Raji (cell line): ENCODE measurements around the gene GGACT.

Source experiments
- POLR2A ChIP-seq: IDR thresholded peaks from 2 replicates; pipeline ENCODE4 v1.6.1; 2011; ENCODE audit warnings: low read depth, low read length, control low read depth; ENCODE audit not compliant: insufficient read depth

The GGACT gene

DNA sequence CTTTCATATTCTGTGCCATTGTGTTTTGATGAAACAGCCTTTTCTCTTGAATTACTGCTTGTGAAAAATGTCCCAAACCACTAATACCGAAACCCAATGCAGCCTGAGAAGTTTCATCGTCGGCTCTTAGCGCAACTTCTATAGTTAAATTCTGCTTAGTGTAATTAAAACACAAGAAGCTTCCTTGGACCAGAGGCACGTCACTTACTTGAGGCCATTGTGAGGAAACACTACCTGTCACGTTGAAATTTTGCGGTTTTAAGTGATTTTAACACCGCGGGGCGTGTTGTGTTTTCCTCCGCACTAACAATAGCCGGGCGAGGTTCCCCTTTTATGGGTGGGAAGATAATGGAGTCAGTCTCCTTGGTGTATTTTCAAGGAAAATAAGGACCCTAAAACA lies 70.9 kb downstream of the GGACT start:
- TF ChIP-seq POLR2A, result no peak

GRCh38 chr13:100517135-100517534 lies 71.5 kb downstream of the GGACT start:
- TF ChIP-seq POLR2A, result no peak

GRCh38 chr13:100515410-100515800 lies 73.2 kb downstream of the GGACT start:
- no peak for TF ChIP-seq POLR2A

- no peak for TF ChIP-seq POLR2A
Measured at GRCh38 chr13:100514788-100515409, 73.7 kb downstream of the GGACT start.

GRCh38 chr13:100513987-100514670 lies 74.5 kb downstream of the GGACT start:
- no peak for TF ChIP-seq POLR2A

- no peak for TF ChIP-seq POLR2A
Measured at GRCh38 chr13:100513171-100513570, 75.4 kb downstream of the GGACT start.

DNA sequence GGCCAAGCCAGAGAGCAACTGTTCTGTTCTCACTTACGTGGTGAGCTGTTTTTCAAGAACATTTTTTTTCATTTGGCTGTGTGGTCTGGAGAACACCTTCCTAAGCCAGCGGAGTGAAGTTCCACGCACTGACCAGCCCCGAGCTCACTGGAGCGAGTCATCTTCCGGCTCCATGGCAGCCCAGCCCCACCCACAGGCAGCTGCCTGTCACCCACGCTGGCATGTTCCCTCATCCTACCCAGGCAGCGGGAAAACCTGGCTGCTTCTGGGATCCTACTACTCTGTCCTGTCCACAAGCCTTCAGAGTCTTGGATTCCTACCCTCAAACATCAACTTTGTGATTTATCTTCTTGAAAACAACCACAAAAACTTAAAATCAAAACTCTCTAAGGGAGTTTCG lies 76.2 kb downstream of the GGACT start:
- TF ChIP-seq POLR2A, result no peak

GRCh38 chr13:100511466-100511865 lies 77.1 kb downstream of the GGACT start:
- TF ChIP-seq POLR2A, result no peak

DNA sequence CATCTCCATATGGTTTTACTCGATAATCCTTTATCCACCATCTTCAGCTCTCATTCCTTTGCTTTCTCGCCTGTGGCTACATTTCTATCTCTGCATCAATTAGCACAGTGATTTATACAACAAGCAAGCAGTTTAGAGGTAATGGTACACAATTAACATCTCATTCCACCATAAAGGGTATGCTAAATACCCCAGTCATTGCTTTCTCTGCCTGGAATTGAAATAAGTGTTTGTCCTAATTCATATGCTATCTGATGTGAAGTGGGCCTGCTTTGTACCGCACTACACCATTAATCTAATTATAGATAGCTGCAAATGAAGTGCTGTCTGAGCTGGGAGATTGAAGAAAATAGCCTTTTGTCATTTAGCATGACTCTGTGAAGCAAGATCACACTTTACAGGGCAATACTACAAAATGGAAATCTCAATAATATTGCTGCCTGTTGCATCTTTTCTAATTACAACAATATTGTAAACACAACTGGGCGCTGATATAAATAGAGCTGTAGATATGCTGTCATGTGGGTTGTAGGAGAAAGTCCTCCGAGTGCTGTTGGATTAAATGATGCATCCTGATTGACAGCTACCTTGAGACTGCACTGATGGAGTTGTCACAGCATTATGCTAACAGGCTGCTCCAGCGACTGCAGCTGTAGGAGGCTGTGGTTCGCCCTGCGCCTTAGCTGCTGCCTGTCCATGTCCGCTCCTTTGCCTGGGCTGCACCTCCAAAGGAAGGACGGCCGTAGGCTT lies 78.2 kb downstream of the GGACT start:
- no peak for TF ChIP-seq POLR2A

GRCh38 chr13:100508996-100509395 lies 79.6 kb downstream of the GGACT start:
- TF ChIP-seq POLR2A, result no peak

DNA sequence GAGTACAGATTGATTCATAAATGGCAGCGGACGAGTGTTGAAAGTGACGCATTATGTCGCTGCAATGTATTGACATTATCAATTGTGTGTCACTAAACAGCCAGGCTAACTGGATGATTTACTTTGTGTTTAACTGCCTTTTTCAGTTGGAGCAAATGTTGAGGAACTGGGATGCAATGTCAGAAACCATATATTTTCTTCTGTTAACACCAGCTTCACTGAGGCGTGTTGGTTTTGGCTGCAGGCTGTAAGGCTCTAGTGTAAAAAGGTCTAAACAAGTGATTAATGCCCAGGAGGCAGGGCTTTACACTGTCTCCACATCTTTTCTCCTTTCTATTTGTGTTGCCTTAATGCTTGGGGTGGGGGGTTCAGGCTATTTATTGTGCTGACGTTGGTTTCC lies 80.1 kb downstream of the GGACT start:
- TF ChIP-seq POLR2A, result no peak

DNA sequence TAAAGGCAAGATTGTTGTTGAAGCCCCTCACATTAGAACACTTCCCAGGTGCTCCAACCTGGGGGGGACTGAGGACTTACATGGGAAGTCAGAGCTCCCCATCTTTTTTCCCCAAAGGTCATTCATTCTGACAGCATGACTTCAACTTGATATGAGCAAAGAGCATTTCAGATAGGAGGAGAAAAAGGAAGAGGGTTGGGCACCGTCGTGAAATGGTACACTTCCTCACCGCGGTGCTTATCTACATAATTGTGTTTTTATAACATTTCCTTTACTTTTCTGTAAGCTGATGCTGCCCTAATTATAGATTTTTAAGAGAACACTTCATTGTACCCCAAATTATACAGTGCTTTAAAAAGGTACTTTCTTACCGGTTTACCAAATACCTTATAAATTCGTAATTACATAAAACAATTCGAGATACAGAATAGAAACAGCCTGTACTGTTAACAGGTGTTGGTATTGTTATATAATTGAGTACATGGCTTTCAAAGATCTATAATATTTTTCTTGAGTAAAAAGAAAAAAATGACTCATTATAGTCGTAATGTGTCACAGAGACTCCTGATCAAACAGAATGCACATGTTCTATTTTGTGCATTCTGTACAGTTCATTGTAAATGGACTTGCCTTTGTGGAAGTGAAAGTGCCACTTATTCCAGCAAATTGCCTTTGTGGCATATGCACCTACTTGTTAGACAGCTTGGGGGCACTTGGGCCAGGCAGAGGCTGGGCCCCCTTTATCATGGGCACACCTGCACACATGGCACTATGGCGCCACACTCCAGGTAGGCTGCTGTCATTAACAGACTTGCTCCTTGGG lies 81.8 kb downstream of the GGACT start:
- no peak for TF ChIP-seq POLR2A

DNA sequence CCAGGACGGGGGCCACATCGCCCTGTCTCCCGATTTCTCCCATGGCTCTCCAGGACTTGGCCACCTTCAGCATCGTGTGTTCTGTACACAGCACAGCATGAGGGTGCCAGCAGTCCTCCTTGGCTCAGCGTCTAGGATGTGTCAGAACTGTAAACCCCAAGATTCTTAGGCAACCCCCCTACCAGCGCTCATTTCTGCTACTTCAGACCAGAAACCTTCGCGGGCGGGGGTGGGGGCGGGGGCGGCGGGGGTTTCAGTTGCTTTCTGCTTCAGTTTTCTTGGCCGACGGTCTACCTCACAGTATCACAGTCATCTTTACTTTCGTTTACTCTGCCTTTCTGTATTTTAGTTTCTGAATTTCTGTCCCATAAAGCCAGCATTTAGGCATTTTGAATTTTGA lies 82.4 kb downstream of the GGACT start:
- no peak for TF ChIP-seq POLR2A

DNA sequence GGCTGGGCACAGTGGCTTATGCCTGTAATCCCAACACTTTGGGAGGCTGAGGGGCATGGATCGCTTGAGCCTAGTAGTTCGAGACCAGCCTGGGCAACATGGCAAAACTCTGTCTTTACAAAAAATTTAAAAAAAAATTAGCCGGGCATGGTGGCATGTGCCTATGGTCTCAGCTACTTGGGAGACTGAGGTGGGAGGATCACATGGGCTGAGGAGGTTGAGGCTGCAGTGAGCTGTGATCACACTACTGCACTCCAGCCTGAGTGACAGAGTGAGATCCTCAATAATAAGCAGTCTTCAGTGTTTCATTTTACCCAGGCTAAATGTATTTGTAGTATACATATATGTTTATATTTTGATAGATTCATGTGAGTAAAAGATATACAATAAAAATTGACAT lies 85.0 kb downstream of the GGACT start:
- no peak for TF ChIP-seq POLR2A

DNA sequence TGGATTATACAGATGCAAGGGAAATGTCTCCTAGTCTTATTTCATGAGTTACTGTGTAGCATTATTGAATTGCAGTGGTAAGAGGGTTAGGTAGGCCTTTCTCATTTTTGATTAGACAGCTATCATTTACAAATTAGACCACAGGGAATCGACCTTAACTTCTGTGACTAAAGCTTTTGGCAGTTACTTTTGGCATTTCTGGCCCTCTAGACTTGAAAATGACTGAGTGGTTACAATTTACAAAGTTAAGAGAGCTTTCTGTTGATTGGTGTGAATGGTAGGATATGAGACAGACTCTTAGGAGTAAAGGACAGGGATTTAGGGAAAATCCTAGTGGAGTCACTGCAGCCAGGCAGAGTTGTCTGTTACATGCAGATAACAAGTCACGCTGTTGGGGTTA lies 86.1 kb downstream of the GGACT start:
- TF ChIP-seq POLR2A, result no peak
